ENCODE results near the gene NKAIN2. TPM values are rescaled to one million over a fixed set of nuclear protein-coding genes. Genes with fewer than 3 reads are reported as not detected.
"Not testable (repeated sequence)": the region's sequence is repeated elsewhere in the genome, so short reads cannot be mapped to it uniquely, and the experiment has no call there.

NKAIN2 gene
- total and polyA plus RNA-seq, 8 donors: 0.02 to 0.09 TPM; not detected in 6

- 72 to 93% methylated on average over 2 of the region's 2 CpGs for WGBS, 2 donors
- Histone ChIP-seq H3K36me3 (no peaks in the 10 kb centered on the region), H3K27me3 (no peaks in the 10 kb centered on the region), H3K4me3 (no peak overlapping the region), H3K27ac (no peak overlapping the region), H3K4me1 (no peaks in the 10 kb centered on the region), H3K9me3 (no peaks in the 10 kb centered on the region)
- intact Hi-C loops (cut with DNase I): no loop called here
- no peak for ATAC-seq
- DNase-seq: no peak
- FAIRE-seq: no peak
- TF ChIP-seq, protein P1, sequence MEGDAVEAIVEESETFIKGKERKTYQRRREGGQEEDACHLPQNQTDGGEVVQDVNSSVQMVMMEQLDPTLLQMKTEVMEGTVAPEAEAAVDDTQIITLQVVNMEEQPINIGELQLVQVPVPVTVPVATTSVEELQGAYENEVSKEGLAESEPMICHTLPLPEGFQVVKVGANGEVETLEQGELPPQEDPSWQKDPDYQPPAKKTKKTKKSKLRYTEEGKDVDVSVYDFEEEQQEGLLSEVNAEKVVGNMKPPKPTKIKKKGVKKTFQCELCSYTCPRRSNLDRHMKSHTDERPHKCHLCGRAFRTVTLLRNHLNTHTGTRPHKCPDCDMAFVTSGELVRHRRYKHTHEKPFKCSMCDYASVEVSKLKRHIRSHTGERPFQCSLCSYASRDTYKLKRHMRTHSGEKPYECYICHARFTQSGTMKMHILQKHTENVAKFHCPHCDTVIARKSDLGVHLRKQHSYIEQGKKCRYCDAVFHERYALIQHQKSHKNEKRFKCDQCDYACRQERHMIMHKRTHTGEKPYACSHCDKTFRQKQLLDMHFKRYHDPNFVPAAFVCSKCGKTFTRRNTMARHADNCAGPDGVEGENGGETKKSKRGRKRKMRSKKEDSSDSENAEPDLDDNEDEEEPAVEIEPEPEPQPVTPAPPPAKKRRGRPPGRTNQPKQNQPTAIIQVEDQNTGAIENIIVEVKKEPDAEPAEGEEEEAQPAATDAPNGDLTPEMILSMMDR (IDR thresholded peaks at IDR 0.05): no peak
Observed at GRCh38 chr6:124234801-124235200, 431.1 kb downstream of the NKAIN2 start.

DNA sequence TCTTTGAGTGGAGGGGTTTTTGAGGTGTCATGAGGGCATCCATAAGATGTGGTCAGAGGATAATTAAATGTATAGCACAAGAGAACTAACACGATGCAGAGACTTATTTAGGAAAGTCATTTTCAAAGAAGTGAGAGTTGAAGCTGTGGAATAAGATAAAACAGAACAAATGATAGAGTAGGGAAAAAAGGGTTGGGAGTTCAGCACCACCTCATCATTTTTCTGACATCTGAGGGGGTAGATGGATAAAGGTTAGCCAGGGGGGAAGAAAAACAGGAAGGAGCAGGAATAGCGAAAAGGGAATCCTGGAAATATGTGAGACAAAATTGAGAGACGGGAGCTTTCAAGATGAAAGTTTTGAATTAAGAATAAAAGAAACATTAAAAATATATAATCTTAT is 434.2 kb downstream of the NKAIN2 start:
- no peak overlapping the region for H3K27ac ChIP-seq
- 74 to 83% methylated on average over 3 of the region's 3 CpGs for WGBS, 2 donors
- H3K9me3 ChIP-seq: no peaks in the 10 kb centered on the region
- intact Hi-C loops (cut with DNase I): no loop called here
- TF ChIP-seq, protein P1 (IDR thresholded peaks at IDR 0.05): no peak
- no peak overlapping the region for H3K4me3 ChIP-seq
- ATAC-seq (no peak), FAIRE-seq (no peak), DNase-seq (no peak)
- no peaks in the 10 kb centered on the region for H3K36me3 ChIP-seq
- no peaks in the 10 kb centered on the region for H3K4me1 ChIP-seq
- H3K27me3 ChIP-seq: no peaks in the 10 kb centered on the region

DNA sequence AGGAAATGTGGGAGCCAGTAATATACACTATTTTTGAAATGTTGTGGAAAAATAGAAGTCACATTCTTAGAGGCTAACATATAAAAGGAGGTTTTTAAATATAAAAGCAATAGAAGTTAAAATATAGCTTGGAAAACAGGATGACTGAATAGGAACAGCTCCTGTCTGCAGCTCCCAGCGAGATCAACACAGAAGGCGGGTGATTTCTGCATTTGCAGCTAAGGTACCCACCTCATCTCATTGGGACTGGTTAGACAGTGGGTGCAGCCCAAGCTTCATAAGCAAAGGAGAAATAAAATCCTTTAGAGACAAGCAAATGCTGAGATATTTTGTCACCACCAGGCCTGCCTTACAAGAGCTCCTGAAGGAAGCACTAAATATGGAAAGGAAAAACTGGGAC is 434.7 kb downstream of the NKAIN2 start:
- H3K36me3 ChIP-seq; H3K4me3 ChIP-seq; ATAC-seq; FAIRE-seq; DNase-seq; H3K27ac ChIP-seq; intact Hi-C loops (cut with DNase I); H3K9me3 ChIP-seq; H3K27me3 ChIP-seq; H3K4me1 ChIP-seq: not testable (repeated sequence)
- 59 to 79% methylated on average over 2 of the region's 2 CpGs for WGBS, 2 donors

GRCh38 chr6:124254941-124255685 is 451.4 kb downstream of the NKAIN2 start:
- ATAC-seq (no peak), DNase-seq (no peak), FAIRE-seq (no peak)
- Histone ChIP-seq H3K27ac (no peak overlapping the region), H3K4me3 (no peak overlapping the region), H3K36me3 (no peaks in the 10 kb centered on the region), H3K9me3 (no peaks in the 10 kb centered on the region), H3K27me3 (no peaks in the 10 kb centered on the region), H3K4me1 (no peaks in the 10 kb centered on the region)
- TF ChIP-seq, protein P1 (IDR thresholded peaks at IDR 0.05): no peak
- intact Hi-C loops (cut with DNase I): no loop called here
- WGBS, 2 donors: 65 to 77% methylated on average over 8 of the region's 8 CpGs

GRCh38 chr6:124260337-124260736 is 456.7 kb downstream of the NKAIN2 start:
- no peak for DNase-seq
- Histone ChIP-seq H3K36me3 (no peaks in the 10 kb centered on the region), H3K4me3 (no peak overlapping the region), H3K4me1 (no peaks in the 10 kb centered on the region), H3K27me3 (no peaks in the 10 kb centered on the region), H3K9me3 (no peaks in the 10 kb centered on the region), H3K27ac (no peak overlapping the region)
- no peak for FAIRE-seq
- intact Hi-C loops (cut with DNase I): no loop called here
- TF ChIP-seq, protein P1 (IDR thresholded peaks at IDR 0.05): no peak
- 56 to 63% methylated on average over 1 of the region's 1 CpG for WGBS, 2 donors
- ATAC-seq: no peak
